ENCODE data around the gene FADS6. TPM values are rescaled to one million over a fixed set of nuclear protein-coding genes. Genes with fewer than 3 reads are reported as not detected.
"Not testable (repeated sequence)": the region's sequence is repeated elsewhere in the genome, so short reads cannot be mapped to it uniquely, and the experiment has no call there.

FADS6 gene
- total RNA-seq, 1 donor from 2014 or later: 0.85 TPM

DNA sequence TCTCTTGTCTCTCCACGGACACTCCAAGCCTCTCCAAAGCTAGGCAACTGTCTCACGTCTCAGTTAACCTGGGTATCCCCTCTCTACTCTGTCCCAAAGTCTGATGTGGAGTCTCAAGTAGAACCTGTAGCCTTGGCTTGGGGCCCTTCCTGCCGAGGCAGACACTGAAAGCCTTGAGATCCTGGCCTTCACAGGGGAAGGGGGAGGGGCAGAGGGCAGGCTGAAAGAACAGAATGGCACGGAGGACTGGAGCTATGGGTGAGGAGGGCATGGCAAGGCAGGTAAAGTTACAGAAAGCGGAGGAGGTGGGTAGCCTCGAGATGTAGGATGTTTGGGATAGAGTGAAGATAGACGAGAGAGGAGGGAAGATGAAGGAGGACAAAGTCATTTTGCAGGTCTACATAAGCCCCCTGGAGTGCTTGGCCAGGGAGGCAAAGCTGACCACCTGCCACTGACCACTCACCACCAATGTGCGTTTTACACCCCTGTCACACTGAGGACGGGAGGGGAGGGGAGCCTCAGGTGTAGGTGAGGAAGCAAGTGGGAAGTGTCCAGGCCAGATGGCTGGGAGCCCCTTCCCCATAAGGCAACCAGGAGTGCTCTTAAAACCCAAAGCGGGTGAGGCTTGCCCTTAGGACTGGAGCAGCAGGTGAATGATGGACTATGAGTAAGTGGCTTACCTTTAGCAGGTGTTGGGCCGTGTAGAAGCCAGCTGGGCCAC lies 21.9 kb downstream of the FADS6 start:
- H3K27ac Mint-ChIP-seq: no peak overlapping the region
- H3K36me3 Mint-ChIP-seq: peaks cover 6% of the 10 kb centered on the region
- H3K9me3 Mint-ChIP-seq: no peaks in the 10 kb centered on the region
- no peaks in the 10 kb centered on the region for H3K27me3 Mint-ChIP-seq (ENCODE audit: low read depth)
- peak overlapping the region; percentile 82 for H3K4me3 Mint-ChIP-seq
- peaks cover 33% of the 10 kb centered on the region for H3K4me1 Mint-ChIP-seq
- TF ChIP-seq, protein P1, sequence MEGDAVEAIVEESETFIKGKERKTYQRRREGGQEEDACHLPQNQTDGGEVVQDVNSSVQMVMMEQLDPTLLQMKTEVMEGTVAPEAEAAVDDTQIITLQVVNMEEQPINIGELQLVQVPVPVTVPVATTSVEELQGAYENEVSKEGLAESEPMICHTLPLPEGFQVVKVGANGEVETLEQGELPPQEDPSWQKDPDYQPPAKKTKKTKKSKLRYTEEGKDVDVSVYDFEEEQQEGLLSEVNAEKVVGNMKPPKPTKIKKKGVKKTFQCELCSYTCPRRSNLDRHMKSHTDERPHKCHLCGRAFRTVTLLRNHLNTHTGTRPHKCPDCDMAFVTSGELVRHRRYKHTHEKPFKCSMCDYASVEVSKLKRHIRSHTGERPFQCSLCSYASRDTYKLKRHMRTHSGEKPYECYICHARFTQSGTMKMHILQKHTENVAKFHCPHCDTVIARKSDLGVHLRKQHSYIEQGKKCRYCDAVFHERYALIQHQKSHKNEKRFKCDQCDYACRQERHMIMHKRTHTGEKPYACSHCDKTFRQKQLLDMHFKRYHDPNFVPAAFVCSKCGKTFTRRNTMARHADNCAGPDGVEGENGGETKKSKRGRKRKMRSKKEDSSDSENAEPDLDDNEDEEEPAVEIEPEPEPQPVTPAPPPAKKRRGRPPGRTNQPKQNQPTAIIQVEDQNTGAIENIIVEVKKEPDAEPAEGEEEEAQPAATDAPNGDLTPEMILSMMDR (IDR thresholded peaks at IDR 0.05; ENCODE audit: unreplicated experiment): no peak
- DNase-seq (ENCODE audit: low spot score in 2 of 2, unreplicated experiment in 2 of 2): no peak

DNA sequence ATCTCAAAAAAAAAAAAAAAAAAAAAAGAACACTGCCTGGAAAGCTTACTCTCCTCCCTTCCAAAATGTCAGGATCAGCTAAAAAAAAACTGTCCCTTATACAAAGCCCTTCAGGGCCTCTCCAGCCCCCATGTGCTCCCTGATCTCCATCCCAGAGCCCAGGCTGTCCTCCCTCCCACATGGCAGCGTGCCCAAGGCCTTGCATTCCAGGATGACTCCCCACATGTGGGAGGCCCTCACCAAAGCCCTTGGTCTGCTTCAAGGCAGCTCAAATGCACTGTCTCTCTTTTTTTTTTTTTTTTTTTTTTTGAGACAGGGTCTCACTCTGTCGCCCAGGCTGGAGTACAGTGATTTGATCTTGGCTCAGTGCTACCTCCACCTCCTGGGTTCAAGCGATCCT lies 22.9 kb downstream of the FADS6 start:
- Mint-ChIP-seq H3K4me3 (no peak overlapping the region), H3K36me3 (peaks cover 6% of the 10 kb centered on the region), H3K9me3 (no peaks in the 10 kb centered on the region), H3K4me1 (peaks cover 33% of the 10 kb centered on the region), H3K27ac (peak overlapping the region; percentile 75), H3K27me3 (ENCODE audit: low read depth) (no peaks in the 10 kb centered on the region)
- DNase-seq (ENCODE audit: low spot score in 2 of 2, unreplicated experiment in 2 of 2): no peak
- TF ChIP-seq, protein P1 (IDR thresholded peaks at IDR 0.05; ENCODE audit: unreplicated experiment): no peak

GRCh38 chr17:74870028-74870427 lies 23.4 kb downstream of the FADS6 start:
- not testable (repeated sequence) for H3K27ac Mint-ChIP-seq; H3K27me3 Mint-ChIP-seq (ENCODE audit: low read depth); H3K9me3 Mint-ChIP-seq; DNase-seq (ENCODE audit: low spot score in 2 of 2, unreplicated experiment in 2 of 2); H3K36me3 Mint-ChIP-seq; H3K4me3 Mint-ChIP-seq
- H3K4me1 Mint-ChIP-seq: peaks cover 35% of the 10 kb centered on the region

DNA sequence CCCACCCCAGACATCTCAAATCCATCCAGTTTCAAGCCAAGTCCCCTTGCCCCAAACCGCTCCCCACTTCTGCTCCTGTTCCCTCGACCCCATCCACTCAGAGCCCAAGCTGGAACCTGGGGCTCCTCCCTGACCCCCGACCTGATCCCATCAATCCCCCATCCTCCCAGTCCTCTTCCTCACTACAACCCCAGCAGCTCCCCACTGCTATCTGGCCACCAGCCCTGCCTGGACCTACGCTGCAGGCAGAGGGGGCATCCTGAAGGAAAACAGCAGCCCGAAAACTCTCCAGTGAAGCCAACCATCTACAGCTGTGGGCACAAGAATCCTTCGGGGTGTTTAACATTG lies 24.6 kb downstream of the FADS6 start:
- DNase-seq (ENCODE audit: low spot score in 2 of 2, unreplicated experiment in 2 of 2): no peak
- TF ChIP-seq, protein P1 (IDR thresholded peaks at IDR 0.05; ENCODE audit: unreplicated experiment): no peak
- H3K9me3 Mint-ChIP-seq: no peaks in the 10 kb centered on the region
- peaks cover 34% of the 10 kb centered on the region for H3K4me1 Mint-ChIP-seq
- peaks cover 10% of the 10 kb centered on the region for H3K36me3 Mint-ChIP-seq
- no peak overlapping the region for H3K27ac Mint-ChIP-seq
- no peaks in the 10 kb centered on the region for H3K27me3 Mint-ChIP-seq (ENCODE audit: low read depth)
- H3K4me3 Mint-ChIP-seq: no peak overlapping the region

- no peak overlapping the region for H3K4me3 Mint-ChIP-seq
- DNase-seq (ENCODE audit: low spot score in 2 of 2, unreplicated experiment in 2 of 2): no peak
- H3K9me3 Mint-ChIP-seq: no peaks in the 10 kb centered on the region
- TF ChIP-seq, protein P1 (IDR thresholded peaks at IDR 0.05; ENCODE audit: unreplicated experiment): no peak
- H3K27me3 Mint-ChIP-seq (ENCODE audit: low read depth): peaks cover 4% of the 10 kb centered on the region
- peaks cover 14% of the 10 kb centered on the region for H3K36me3 Mint-ChIP-seq
- no peak overlapping the region for H3K27ac Mint-ChIP-seq
- peaks cover 30% of the 10 kb centered on the region for H3K4me1 Mint-ChIP-seq
Measured at GRCh38 chr17:74868251-74868907, 25.1 kb downstream of the FADS6 start.

GRCh38 chr17:74866198-74866835 lies 27.1 kb downstream of the FADS6 start:
- peaks cover 22% of the 10 kb centered on the region for H3K4me1 Mint-ChIP-seq
- no peaks in the 10 kb centered on the region for H3K9me3 Mint-ChIP-seq
- no peak overlapping the region for H3K4me3 Mint-ChIP-seq
- H3K27me3 Mint-ChIP-seq (ENCODE audit: low read depth): peaks cover 19% of the 10 kb centered on the region
- DNase-seq (ENCODE audit: low spot score in 2 of 2, unreplicated experiment in 2 of 2): no peak
- TF ChIP-seq, protein P1 (IDR thresholded peaks at IDR 0.05; ENCODE audit: unreplicated experiment): no peak
- H3K27ac Mint-ChIP-seq: no peak overlapping the region
- H3K36me3 Mint-ChIP-seq: peaks cover 15% of the 10 kb centered on the region
